Astrocyte of the hippocampus (primary cell): Measurements from ENCODE around the gene POU2AF2.
"Not testable (repeated sequence)": the region's sequence is repeated elsewhere in the genome, so short reads cannot be mapped to it uniquely, and the experiment has no call there.

ENCODE experiments used
- DNase-seq: peaks from one replicate; pipeline ENCODE4 v3.0.0; 2011; ENCODE audit warnings: low read depth, low spot score

The POU2AF2 gene, protein sequence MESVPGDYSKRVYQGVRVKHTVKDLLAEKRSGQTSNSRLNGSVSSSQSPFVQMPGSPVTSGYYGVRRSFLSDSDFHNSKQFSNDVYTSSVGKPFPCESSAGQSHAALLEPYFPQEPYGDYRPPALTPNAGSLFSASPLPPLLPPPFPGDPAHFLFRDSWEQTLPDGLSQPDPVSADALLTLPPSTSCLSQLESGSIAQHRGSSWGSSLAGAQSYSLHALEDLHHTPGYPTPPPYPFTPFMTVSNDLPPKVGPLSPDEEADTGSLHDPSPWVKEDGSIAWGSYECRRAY

DNA sequence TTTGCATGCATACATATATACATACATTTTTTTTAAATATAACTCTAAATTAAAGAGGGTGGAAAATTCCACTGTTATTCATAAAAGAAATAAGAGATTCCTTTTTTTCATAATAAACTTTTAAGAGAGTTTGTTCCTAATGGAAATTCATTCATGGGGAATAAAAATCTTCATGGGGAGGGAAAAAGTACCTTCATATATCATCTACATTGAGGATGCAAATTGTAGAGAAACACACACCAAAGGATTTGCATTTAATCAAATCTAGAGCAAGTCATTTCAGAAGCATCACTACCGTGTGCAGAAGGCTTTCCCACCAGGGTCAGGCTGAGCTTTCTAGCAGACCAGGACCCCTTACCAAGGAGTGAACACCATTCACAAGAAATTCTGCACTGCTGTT is at the start of gene POU2AF2:
POU2AF2 (plus strand) TSS at position 301 of the 400 bp plus-strand sequence. CDS start 129 bp downstream, outside the sequence.
- DNase-seq, result no peak

DNA sequence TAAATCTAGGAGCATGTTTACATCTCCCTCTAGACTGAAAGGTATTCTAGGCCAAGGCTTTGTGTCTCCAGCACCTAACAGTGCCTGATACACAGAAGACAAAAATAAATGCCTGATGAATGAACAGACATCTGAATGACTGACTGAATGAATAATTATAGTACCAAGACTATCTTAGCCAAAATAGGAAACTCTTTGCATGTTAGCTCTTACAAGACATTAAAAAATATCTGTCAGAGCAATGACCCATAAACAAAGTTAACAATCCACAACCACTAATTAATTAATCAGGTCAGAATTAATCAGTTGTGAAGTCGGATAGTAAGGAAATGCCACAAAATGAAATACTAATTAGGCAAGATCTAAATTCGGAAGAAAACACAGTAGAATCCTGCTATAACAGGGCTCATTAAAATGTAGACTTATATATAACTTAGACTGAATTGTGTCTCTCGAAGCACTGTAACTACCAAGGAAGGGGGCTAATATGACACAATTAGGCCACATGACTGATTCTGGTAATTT is 45.5 kb upstream of the POU2AF2 start:
- no peak for DNase-seq

DNA sequence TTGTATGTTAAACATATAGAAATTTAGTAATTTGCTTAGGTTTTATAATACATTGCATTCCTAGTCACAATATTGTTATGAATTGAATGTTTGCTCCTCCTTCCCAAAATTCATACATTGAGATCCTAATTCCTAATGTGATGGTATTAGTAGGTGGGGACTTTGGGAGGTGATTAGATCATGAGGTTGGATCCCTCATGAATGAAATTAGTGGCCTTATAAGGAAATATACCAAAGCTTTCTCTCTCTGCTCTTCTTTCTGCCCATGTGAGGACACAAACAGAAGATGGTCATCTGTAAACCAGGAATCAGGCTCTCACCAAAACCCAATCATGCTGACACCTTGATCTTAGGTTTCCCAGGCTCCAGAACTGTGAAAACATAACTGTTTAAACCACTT is 41.3 kb upstream of the POU2AF2 start:
- no peak for DNase-seq

DNA sequence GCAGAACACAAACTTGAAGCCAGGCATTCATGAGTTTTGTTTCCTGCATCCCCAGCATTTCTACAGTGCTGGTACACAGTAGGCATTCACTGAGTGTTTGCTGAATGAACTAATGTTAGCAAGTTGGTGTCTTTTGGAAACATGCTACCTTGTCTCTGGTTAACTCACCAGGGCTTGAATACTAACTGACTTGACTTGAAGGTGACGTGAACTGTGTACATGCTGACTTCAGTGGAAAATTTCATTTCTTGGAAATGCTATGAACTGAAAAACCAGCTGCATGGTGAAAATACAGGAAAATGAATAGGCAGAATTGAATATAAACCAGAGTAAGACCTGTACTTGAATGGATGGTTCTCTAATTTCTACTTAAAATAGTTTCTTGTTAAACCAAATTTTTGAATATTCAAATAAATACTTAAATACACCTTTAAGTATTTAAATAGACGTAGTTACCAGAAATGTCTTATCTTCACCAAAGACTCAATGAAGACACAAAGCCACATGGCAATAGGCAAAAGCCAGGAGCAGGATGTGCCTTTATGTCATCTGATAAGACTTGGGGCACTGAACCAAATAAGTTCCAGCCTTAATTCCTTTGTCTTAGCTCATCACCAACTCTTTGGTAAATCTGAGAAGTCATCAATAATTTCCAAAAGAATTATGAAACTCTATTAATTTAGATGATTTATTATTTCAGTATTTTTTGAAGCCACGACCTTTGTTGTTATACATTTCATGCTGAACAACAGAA is 39.7 kb upstream of the POU2AF2 start:
- DNase-seq, result no peak

DNA sequence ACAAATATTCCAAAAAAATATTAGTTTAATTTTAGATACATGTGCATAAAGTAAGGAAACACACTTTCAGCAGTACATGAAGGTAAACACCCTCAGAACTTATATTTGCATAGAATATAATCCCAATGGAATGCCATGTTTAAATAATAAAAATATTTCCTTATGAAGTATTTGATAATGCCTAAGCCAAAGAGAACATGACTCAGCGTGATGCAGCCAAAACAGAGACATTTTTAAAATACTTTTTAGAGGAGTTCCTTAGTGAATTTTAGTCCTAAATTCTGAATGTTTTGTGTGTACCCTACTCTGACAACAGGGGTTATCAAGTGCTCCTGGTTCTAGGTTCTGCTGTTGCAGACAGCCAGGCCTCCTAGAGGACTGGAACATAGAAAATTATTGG is 39.1 kb upstream of the POU2AF2 start:
- peak; percentile 63 for DNase-seq

DNA sequence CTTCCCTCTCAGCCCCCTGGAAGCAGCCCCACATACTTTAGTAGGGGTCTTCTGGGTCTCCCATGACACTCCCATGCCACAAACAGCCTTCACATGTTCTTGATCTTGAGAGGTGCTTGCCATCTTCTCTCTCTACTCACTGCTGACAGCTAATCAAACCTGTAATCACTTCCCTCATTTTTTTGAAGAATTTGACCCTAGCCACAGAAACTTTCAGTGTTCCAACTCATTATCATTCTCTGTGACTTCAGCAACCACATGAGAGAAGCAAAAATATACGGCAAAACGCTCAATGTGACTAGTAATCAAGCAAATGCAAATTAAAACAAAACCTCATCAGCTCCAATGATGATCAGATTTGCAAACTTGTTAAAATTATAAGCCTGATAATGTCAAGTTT is 38.3 kb upstream of the POU2AF2 start:
- DNase-seq, result peak; percentile 30

DNA sequence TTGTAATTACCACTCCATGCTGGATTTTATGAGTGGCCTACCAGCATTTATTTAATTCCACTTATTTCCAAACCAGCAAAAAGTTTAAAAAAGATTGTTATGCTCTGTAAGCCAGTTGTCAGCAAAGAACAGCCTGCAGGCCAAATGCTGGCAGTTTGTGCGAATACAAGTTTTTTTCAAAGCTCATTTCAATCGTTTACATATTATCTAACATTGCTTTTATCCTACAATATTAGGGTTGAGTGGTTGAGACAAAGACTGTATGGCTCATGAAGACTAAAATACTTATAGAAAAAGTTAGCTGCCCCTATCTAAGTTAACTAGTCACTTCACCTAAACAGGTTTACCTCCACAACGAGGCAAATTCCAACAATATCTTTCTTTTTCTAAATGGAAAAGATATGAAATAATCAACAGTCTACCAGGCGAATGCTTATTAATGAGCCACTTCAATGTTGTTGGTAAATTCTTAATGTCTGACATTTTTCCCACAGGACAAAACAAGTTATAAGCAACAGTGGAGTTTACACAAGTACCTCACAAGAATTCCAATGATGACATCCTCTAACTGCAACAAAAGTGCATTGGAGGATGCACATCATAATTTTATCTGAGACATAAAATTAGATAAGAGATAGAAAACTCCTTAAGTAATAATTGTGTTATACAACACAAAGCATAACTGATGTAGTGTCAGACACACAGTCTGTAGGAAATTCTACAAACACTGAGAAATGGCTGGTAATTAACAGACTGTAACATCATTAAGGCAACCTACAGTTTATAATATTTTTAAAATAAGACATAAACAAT is 35.8 kb upstream of the POU2AF2 start:
- no peak for DNase-seq

DNA sequence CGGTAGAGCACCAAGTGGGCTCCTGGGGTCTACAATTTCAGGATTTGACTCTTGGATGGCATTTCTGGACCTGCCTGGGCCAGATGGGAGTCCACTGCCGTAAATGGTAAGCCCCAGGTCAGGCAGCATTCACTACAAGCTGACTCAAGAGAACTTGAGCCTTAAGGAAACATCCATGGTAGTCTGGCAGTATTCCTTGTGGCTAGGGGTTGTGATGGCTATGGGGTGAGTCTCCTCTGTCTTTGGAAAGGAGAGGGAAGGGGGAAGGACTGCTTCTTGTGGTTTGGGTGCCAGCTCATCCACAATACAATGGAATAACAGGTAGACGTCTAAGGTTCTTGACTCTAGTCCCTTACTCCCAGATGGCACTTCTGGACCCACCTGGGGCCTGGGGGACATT is 32.3 kb upstream of the POU2AF2 start:
- DNase-seq, result peak; percentile 14

DNA sequence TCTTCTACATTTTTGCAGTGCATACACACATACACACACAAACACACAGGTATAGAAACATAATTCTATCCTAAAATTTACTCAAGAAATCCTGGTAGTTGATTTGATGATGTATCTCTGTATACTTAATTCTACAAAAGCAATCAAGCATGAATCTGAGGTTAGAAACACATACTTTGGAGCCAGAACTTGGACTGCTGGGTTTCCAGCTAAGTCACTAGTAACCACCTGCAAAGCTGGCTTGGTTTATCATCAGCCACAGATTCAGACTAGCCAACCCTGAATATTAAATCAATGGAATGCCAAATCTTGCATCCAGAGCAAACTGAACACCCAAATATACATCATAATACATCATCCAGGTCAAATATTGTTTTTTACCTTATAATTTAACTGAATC is 24.8 kb upstream of the POU2AF2 start:
- DNase-seq, result peak; percentile 66

DNA sequence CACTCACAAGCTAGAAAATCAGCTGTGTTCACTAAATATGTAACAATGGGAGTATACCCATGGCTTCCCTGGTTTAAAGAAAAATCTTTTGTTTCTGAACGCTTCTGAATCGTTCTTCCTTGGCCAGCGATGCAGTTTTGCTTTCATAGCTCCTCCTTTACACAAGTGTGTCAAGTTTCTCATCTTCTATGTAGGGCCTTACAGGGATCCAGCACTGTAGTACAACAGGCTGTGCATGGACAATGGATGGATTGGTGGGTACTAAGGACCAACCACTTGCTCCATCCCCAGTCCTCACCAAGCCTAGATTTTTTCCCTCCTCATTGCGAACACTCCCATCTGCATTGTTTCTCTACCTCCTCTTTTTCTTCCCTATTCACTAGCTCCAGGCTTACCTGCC is 24.3 kb upstream of the POU2AF2 start:
- DNase-seq, result no peak

DNA sequence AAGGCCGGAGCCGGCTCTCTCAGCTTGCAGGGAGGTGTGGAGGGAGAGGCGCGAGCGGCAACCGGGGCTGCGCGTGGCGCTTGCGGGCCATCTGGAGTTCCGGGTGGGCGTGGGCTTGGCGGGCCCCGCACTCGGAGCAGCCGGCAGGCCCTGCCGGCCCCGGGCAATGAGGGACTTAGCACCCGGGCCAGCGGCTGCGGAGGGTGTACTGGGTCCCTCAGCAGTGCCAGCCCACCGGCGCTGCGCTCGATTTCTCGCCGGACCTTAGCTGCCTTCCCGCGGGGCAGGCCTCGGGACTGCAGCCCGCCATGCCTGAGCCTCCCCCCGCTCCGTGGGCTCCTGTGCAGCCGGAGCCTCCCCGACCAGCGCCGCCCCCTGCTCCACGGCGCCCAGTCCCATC is 23.6 kb upstream of the POU2AF2 start:
- not testable (repeated sequence) for DNase-seq

DNA sequence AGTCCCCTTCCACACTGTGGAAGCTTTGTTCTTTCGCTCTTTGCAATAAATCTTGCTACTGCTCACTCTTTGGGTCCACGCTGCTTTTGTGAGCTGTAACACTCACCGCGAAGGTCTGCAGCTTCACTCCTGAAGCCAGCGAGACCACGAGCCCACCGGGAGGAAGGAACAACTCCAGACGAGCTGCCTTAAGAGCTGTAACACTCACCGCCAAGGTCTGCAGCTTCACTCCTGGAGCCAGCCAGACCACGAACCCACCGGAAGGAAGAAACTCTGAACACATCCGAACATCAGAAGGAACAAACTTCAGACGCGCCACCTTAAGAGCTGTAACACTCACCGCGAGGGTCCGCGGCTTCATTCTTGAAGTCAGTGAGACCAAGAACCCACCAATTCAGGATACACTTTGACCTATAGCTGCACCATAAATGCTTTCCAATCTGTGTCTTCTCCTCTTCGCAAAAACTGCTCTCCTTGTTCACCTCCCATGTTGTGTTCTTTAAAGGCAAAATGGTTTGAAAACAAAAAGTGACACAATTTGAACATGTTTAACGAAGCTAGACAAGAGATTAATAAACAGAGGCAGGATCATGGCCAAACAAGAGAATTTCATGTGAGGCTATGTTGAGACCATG is 22.6 kb upstream of the POU2AF2 start:
- DNase-seq, result not testable (repeated sequence)

DNA sequence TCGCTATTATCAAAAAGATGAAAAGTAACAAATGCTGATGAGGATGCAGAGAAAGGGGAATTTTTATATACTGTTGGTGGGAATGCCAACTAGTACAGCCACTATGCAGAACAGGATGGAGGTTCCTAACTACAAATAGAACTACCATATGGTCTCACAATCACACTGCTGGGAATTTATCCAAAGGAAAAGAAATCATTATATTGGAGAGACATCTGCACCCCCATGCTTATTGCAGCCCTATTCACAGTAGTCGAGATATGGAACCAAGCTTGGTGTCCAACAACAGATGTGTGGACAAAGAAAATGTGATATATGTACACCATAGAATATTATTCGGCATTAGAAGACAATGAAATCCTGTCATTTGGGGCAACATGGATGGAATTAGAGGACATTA is 19.6 kb upstream of the POU2AF2 start:
- no peak for DNase-seq

DNA sequence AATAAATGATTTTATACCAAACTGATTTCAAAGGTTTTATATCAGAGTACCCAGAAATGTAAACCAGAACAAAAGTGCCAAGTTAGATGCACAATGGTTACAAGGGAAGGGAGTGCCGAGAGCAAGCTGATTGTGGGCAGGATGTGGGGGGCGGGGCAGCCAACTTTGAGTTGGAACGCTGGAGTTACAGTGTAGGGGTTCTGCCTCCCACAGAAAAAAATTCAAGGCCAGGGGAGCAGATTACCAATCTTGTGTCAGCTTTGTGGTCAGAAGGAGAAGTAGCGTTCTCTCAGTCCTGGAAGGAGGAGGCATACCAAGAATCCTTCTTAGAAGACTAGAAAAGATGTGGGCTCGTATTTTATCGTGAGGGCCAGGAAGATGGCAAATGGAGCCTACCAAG is 15.9 kb upstream of the POU2AF2 start:
- no peak for DNase-seq

DNA sequence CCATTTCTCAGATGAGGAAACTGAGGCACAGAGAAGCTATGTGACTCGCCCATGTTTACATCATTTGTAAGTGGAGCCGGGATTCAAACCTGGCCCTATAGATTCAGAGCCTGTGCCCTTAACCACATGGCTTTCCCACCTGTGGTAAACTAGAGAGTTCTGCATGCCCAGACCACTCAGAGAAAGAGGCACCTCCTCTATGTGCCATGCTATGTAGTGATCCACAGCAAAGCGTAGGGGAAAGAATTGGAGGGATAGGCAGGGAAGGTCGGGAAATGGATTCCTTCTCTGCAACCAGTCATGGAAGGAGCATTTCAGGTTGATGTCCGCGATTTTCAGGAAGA is 15.4 kb upstream of the POU2AF2 start:
- no peak for DNase-seq

DNA sequence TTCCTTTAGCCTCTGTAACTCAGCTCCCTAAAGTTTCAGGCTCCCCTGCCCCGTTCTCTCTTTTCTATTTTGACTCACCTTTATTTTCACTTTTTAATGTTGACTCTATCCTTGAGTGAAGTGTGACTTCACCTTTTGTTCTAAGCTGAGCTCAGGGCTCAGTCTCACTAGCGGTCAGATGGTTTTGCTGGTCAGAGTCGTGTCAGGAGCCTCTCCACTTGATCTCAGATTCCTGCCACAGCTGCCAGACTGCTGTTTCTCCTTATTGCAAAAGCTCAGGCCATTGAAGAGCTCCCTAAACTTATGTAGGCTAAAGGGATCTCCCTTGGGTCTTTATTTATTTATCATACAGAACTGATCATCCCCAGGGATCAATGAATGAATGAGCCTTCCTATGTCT is 13.7 kb upstream of the POU2AF2 start:
- no peak for DNase-seq

DNA sequence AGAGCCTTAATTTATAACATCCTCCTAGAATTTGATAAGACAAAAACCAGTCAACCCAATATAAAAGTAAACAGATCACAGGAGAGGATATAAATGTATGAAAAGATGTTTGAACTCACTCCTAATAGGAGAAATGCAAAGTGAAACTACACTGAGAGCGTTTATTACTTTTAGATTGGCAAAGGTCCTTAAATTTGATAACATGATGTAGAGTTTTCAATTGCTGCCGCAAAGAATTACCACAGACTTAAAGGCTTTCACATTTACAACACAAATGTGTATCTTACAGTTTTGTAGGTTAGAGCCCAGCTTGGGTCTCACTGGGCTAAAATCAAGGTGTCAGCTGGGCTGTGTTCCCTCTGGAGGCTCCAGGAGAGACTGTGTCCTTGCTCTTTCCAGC is 9.1 kb upstream of the POU2AF2 start:
- no peak for DNase-seq

DNA sequence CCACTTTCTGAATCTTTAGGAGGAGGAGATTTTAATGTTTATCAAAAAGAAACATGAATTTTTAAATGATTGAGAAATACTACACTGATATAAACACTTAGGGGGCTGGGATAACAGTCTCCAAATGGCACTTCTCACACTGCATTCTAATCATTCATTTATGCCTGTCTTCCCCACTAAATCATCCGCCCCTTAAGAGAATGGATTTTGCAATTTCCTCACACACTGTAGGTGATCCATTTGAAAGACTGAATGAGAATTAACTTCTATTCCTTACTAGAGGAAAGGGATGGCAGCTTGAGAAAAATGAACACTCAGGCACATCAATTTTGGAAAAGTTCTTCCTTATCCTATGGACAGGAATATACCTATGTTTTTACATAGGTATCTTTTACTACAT is 7.6 kb upstream of the POU2AF2 start:
- DNase-seq, result no peak

DNA sequence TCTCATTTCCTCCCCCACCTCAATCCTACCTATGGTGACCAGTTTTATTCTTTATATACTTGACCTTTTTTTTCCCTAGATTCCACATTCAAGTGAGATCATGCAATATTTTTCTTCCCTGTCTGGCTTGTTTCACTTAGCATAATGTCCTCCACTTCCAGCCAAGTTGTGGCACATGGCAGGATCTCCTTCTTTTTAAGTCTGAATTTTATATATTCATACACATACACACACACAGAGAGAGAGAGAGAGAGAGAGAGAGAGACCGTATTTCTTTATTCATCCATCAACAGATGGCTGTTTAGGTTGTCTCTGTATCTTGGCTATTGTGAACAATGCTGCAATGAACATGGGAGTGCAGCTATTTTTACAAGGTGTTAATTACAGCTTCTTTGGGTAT is 1.4 kb downstream of the POU2AF2 start:
- no peak for DNase-seq

DNA sequence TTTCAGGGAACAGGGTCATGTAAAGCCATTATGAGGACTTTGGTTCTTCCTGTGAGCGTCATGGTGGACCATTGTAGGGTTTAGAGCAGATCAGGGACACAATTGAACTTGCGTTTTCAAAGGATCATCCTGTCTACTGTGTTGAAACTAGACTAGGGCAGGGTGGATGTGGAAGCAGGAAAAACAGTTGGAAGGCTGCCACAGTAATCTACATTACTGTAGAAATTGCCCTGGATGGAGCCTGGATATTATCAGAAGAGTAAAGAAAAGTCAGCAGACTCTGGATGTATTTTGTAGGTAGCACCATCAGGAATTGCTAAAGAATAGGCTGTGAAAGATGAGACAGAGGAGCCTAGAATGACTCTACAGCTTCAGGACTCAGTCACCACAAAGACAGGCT is 5.4 kb downstream of the POU2AF2 start:
- DNase-seq, result no peak

DNA sequence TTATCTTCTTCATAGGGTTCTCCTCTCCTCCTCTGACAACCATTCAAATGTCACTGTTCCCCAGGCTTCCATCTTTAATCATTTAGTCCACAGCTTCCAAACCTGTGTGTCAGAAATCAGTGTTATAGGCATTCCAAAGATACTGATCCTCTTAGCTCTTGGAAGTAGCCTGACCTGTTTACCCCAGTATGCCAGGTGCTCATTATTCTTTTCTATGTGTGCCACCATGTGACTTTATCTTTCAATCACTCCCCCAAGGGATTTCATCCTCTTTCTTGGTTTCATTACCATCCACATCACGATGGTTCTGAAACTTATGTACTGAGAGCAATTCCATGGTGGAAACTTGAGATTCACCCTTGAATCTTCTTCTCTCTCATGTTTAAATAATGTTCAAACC is 7.6 kb downstream of the POU2AF2 start:
- DNase-seq, result no peak

DNA sequence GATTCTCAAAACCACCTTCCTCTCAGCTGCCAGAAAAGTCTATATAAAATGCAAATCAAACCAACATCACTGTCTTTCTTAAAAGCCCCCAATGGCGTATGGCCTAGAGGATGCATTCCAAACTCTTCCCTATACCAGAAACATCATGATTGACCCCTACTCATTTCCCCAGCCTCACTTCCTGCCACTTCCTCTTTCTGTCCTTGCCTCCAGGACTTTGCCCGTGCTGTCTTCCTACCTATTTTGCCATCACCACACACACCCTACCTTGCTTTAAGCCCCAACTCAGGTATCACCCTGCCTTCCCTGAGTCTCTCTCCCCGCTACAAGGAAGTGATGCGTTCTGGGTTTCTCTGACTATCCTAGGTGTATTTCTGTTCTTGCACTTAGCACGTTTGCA is 8.1 kb downstream of the POU2AF2 start:
- DNase-seq, result no peak
